GM21528 (cell line): ENCODE results near the gene NBPF3.
"Not testable (repeated sequence)": the region's sequence is repeated elsewhere in the genome, so short reads cannot be mapped to it uniquely, and the experiment has no call there.

Source experiments
- ATAC-seq: cut with Tn5 transposase; IDR thresholded peaks from one replicate; pipeline ENCODE4 v1.9.1; 2021; ENCODE audit warnings: mild to moderate bottlenecking, moderate library complexity; ENCODE audit not compliant: unreplicated experiment, low FRiP score

Gene NBPF3

DNA sequence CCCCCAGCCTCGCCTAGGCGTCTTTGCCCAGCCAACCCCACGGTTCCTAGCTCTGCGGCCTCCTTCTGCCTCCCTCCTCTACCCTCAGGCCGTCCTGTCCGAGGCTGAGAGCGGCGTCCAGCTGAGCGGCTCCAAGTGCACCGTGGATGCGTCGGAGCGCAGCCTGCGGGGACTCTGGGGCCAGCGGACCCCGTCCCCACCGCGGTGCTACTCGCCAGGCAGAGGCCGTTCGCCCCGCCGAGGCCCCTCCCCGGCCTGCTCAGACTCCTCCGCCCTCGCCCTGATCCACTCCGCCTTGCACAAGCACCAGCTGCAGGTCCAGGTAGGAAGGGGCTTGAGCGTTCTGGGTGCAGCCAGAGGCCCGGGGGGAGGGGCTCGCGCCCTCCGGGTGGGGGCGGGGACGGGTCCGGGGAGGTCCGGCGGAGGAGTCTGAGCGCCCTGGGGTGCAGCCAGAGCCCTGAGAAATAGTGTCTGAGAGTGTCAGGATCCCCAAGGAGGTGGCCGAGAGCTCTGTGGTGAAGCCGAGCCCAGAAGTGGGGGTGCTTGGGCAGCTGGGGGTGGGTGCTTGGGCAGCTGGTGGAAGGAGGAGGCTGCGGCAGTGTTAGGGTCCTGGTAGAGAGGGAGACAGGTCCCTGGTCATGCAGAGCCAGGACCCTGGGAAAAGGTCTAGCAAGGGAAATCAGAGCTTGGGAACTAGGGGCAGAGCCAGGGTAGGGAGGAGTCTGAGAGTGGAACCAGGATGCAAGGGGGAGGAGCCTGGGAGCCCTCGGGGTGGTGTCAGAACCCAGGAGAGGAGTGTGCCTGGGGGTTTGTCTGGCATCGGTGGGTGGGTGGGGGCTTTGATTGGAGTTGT, 3.2 kb upstream of the NBPF3 start:
- ATAC-seq: no peak

DNA sequence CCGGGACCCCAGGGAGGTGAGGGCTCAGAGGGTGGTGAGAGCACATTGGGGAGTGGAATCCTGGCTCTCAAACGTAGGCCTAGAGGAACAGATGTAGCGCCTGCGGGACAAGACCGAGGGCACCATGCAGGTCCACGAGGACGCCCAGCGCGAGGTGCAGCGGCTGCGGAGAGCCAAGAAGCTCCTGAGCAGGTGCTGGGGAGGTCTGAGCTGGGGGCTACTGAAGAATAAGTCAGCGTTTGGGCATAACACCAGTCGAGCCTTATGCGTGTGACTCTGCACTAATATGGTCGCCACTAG, 2.6 kb upstream of the NBPF3 start:
- ATAC-seq: no peak

DNA sequence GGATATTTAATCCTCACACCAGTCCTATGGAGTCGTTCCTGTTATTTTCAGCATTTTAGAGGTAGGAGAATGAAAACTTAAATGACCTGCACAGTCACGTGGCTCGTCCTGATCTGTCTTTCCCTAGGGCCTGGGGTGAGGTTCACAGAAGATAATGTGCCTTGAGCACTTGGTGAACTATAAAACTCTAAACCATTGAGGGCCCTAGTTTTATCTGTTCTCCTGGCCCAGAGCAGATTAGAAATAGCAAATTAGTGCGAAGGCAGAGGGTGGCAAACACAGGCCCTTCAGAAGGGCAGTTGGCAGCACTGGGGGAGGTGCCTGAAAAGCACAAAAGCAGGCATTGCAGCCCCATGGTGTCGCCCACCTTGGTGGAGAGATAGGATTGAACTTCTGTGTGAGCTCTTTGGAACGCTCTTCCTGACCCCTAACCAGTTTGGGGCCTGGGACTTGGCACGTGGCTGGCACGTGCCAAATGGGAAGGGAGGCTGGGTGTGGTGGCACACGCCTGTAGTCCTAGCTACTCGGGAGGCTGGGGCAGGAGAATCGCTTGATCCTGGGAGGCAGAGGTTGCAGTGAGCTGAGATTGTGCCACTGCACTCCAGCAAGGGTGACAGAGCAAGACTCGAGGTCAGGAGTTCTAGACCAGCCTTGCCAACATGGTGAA, 1.2 kb upstream of the NBPF3 start:
- ATAC-seq: not testable (repeated sequence)

DNA sequence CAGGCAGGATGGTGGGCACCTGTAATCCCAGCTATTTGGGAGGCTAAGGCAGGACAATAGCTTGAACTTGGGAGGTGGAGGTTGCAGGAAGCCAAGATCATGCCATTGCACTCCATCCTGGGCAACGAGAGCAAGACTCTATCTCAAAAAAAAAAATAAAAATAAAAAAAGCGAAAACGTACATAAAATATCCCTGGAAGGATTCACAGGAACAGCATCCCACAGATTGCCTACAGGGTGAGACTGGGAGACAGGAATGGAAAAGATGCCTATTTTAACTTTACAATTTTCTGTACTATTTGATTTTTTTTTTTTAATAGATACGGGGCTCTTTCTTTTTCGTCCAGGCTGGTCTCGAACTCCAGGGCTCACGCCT, 604 bp upstream of the NBPF3 start:
- ATAC-seq: no peak

DNA sequence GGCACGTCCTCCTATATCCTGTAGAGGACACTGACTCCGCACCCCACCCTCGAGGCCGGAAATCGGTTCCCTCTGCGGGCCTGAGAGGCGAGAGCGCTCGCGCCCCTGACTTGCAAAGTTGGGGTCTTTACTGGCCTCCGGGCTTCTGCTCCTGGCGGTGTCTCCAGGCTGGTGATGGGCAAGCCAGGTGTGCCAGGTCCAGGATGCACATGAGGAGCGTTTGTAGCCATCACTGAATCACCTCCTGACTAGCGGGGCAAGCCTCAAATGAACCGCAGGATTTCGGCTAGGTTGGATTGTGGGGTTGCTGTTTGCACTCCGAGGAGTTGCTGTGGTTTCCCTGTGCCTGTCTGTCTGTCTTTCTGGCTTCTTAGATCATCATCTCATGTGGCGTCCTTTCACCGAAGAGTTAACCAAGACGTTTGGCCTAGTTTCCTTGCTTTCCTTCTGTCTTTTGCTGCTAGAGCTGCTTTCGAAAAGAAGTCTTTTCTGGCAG, 741 bp downstream of the NBPF3 start:
- ATAC-seq: not testable (repeated sequence)

DNA sequence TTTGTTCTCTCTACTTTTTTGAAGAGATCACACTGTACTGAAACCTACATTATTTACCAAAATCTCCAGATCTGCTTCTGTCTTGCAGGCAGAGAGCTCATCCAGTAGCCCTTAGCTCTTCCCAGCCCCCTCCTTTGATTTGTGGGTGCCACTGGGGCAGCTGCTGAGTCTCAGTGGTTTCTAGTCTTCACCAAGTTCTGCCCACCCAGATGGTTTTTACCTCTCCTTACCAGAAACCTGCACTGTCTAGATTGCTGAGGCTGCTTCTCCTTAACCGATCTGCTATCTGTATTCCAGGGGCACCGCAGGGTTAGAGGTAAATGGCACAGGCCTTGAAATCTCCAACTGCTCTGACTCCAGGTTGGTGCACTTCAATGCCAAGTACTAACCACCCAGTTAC, 6.7 kb downstream of the NBPF3 start:
- not testable (repeated sequence) for ATAC-seq

DNA sequence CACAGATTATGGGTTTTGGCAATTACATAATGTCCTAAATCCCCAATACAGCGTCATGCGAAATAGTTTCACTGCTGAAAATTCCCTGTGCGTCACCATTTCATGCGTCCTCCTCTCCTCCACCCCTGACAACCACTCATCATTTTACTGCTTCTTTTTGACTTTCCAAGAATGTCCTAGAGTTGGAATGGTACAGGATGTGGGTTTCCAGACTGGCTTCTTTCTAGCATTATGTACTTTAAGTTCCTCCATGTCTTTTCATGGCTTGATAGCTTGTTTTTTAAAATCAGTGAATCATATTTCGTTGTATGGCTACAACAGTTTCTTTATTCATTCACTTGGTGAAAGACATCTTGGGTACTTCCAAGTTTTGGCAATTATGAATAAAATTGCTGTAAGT, 7.4 kb downstream of the NBPF3 start:
- ATAC-seq: no peak

DNA sequence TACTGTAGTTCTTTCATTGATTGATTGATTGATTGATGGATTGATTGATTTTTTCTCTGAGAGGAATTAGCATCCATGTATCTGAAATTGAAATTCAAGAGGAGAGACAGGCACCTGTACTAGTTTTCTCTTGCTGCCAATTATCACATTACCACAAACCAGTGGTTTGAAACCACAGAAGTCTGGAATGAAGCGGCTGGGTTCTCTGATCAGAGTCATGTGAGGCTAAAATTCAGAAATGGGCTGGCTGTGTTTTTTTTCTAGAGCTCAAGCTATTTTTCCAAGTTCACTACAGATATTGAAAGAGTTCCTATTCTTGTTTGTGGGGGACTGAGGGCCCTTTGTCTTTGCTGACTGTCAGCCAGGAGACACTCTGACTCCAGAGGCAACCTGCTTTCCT, 10.0 kb downstream of the NBPF3 start:
- ATAC-seq: no peak

DNA sequence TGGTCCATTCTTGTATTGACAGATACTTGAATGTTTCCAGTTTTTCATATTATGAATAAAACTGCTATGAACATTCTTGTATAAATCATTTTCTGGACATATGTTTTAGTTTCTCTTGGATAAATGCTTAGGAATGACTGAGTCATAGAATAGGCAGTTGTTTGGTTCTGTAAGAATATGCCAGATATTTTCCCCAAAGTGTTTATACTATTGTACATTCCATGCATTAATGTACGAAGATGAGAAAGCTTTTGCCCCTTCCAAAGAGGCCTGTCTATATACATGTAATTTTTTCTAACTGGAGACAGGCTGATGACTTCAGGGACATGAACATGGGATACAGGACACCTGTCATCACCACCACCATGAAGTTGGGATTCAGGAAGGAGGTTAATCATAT, 11.3 kb downstream of the NBPF3 start:
- no peak for ATAC-seq

DNA sequence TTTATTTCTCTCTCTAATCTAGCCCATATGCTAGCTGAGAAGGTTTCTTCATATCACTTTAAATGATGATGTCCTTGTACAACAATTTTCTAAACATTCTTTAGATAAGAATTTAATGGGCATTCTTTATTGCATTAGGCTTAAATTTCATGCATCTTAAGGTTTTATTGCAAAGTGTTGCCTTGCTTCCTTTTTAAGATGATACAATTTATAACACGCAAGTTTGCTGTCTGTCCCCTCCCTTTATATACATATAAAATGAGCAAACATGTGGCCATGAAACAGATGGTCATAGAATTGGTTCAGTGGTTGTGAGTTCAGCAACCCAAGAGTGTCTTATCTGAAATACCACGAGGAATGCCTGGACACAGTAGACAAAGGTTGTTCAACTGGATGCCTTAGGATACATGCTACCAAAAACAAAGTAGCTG, 12.1 kb downstream of the NBPF3 start:
- ATAC-seq: no peak

DNA sequence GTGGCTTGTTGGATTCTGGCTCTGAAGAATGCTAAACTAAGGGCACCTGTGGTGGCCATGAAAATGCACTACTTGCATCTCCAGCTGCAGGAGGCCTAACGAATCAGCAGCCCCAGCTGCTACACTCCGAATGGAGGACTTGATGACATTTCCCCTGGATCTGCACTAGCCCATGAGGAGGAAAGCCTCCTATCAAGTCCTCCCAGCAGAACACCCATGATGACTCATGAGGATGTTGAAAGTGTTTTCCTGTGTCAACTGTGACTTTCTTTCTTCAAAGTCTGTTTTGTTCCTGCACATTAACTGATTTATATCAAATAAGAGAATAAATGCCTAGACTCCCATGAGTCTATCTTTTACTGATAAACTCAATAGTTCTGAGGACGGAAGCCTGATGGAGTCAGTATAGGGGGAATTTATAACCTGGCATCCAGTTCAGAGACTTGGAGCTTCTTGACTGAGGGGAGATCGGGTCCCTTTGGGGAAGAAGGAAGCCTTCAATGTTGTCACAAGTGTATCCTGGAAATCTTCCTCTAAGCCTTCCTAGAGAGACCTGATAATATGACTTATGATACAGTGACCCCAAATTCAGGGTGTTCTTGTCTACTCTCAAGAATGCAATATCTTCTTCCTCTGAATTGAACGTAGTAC, 14.2 kb downstream of the NBPF3 start:
- ATAC-seq: not testable (repeated sequence)

DNA sequence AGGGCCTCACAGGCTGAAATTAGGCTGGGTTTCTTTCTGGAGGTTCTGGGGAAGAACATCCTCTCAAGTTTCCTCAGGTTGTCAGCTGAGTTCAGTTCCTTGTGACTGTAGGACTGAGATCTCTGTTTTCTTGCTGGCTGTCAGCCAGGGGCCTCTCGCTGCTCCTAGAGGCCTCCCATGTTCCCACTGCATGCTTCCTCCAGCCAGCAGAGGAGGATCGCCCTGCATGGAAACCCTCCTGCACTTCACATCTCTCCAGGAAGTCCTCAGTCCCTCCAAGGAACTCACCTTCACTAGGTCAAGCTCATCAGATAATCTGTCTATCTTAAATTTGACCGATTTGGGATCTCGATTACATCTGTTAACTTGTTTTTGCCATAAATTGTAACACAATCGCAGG, 15.0 kb downstream of the NBPF3 start:
- ATAC-seq: not testable (repeated sequence)

DNA sequence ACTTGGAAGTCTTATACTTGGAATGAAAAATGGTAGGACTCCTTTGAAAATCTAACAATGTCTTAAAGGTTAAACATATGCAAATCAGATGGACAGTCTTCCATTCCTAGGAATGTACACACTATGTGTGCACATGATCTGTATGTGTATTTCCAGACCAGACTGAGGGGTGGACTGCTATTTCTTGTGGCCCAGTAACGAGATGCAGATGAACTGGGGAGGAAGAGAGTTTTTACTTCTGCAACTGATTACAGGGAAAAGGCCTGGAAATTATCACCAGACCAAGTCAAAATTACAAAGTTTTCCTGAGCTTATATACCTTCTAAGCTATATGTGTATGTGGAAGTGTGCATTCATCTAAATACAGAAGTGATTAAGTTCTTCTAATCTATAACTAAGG, 17.7 kb downstream of the NBPF3 start:
- ATAC-seq: no peak

DNA sequence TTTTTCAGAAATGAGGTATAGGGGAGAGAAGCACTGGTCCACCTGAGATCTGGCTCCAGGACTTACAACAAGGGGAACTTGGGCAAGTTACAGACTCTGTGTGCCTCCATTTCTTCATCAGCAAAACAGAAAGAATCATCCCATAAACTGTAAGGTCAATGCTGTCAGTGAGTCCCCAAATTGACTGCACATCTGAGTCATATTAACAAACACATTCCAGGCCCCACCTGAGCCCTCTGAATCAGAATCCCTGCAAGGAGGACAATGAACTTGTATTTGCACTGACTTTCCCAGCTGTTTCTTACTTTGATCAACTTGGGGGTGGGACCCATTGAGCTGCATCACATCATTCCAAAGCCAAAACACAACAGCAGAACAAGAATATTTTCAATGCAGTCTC, 25.2 kb downstream of the NBPF3 start:
- not testable (repeated sequence) for ATAC-seq

DNA sequence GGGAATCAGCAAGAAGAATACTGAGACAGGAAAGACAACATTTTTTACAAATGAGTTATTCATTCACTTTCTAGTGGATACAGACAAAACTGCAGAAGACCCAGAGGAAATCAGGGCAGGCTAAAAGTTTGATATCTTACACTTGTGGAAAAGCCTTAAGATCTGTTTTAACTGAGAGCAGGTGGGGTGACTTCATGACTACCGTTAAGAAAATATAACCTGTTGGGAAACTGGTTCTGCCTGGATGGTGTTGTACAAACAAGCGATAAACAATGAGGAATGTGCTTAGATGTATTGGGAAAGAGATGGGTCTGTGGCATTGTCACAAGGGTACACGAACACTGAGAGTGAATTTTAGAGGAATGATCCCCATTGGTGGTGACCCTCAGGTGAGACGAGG, 28.0 kb downstream of the NBPF3 start:
- ATAC-seq: not testable (repeated sequence)

DNA sequence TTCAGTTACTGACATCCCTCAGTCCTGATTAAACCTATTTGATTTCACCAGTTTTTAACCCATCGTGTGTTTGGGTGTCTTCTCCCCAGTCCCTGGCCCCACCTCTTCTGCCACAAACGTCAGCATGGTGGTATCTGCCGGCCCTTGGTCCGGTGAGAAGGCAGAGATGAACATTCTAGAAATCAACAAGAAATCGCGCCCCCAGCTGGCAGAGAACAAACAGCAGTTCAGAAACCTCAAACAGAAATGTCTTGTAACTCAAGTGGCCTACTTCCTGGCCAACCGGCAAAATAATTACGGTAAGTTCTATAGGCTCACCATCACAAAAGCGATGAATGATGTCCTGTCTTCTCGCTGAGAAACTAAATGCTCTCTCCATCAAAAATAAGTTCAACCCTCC, 28.7 kb downstream of the NBPF3 start:
- no peak for ATAC-seq

DNA sequence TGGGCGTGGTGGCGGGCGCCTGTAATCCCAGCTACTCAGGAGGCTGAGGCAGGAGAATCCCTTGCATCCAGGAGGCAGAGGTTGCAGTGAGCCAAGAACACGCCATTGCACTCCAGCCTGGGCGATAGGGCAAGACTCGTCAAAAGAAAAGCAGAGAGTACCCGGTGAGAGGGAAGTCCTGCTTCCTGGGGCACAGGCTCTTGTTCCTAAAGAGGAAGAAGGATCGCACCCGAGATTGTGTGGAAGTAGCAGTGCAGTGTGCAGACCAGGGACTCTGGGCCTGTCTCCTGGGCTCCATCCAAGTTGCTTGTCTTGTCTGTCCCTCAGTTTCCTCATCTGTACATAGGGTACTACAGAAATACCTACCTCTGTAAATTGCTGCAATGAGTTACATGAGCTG, 29.6 kb downstream of the NBPF3 start:
- ATAC-seq: no peak

DNA sequence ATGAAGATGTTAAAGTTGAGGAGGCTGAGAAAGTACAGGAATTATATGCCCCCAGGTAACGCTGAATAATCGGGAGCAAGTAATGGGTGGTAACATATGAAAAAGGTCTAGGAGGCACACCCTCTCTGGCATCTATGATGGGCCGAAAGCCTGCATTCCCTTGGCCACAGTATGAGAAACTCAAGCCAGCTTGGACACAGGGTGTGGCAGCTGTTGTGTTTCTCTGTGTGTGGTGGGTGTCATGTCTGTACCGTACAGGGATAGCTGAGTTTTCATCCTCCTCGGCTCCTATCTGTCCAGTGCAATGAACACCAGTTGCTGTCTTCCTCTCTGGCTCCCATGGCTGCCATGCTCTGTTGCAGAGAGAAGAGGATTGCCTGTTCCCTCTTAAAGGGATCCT, 32.9 kb downstream of the NBPF3 start:
- no peak for ATAC-seq

DNA sequence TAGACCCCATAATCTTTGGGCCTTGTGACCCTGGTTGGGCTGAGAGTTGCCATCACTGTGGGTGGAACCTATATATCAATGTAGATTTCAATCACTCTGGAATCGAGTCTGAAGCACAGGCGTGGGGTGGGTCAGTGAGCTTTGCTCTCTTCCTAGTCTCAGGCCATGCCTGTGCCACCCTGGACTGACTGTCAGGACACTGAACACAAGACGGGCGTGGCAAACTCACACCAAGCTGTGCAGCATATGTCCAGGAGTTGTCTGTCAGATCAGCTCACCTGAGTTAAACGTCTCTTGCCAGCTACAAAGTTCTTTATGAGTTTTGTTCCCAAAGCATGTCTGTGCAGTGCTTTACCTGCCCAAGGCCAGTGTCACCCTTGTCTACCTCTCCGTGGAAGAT, 38.4 kb downstream of the NBPF3 start:
- no peak for ATAC-seq

DNA sequence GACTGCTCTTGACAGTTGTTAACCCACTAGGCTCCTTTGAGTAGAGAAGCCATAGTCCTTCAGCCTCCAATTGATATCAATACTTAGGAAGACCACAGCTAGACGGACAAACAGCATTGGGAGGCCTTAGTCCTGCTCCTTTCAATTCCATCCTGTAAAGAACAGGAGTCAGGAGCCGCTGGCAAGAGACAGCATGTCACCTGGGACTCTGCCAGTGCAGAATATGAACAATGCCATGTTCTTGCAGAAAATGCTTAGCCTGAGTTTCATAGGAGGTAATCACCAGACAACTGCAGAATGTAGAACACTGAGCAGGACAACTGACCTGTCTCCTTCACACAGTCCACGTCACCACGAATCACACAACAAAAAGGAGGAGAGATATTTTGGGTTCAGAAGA, 43.9 kb downstream of the NBPF3 start:
- not testable (repeated sequence) for ATAC-seq

DNA sequence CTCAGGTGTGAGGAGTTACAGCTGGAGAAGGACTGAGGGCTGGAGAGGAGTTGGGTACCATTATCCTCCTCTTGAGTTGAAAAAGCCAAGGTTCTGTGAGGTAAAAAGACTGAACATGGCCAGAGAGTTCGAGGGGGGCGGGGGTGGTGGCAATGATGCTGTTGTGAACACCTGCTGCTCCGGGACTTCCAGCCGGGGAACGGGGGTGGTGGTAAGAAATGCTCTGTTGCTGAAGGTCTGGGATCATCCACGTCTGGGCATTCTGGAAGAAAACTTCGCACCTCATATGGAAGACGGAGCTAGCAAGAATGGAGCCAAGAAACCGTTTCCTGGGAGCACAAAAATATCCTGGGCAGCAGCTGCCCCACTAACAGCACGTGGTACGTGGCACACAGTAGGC, 49.2 kb downstream of the NBPF3 start:
- no peak for ATAC-seq
